Transverse colon (tissue), 4 donors: ENCODE measurements around the gene CAMTA1. TPM values are rescaled to one million over a fixed set of nuclear protein-coding genes. Genes with fewer than 3 reads are reported as not detected.

Experiments
- DNase-seq: peaks from one replicate; pipeline ENCODE4 v3.0.0-alpha.2; 2019
- H3K27ac ChIP-seq, 4 donors: fragments of 200-600 bp; sonication (generic); 2 replicates each; pipeline ENCODE4 v1.5.1; 2016 to 2018; ENCODE audit warnings: inconsistent platforms in 4 of 4
- H3K27me3 ChIP-seq: fragments of 200-600 bp; sonication (generic); 2 replicates; pipeline ENCODE4 v1.5.1; 2017; ENCODE audit warnings: inconsistent platforms
- H3K36me3 ChIP-seq, 4 donors: fragments of 200-600 bp; sonication (generic); 2 replicates each; pipeline ENCODE4 v1.5.1; 2017 to 2019; ENCODE audit warnings: inconsistent platforms in 4 of 4
- H3K4me1 ChIP-seq, 4 donors: fragments of 200-600 bp; sonication (generic); 2 replicates each; pipeline ENCODE4 v1.5.1; 2017 to 2020; ENCODE audit warnings: inconsistent platforms in 4 of 4
- H3K4me3 ChIP-seq, 4 donors: fragments of 200-600 bp; sonication (generic); 1 replicate in 1 of 4; 2 replicates in 3 of 4; pipeline versions ENCODE4 v1.5.1 to v1.6.1; 2017 to 2019; ENCODE audit warnings: inconsistent platforms in 4 of 4
- H3K9me3 ChIP-seq, 2 donors: fragments of 200-600 bp; sonication (generic); 2 replicates each; pipeline ENCODE4 v1.5.1; 2017 to 2019; ENCODE audit warnings: inconsistent platforms in 2 of 2
- EP300 ChIP-seq: sonication (generic); formaldehyde crosslinking; IDR thresholded peaks from one replicate; pipeline ENCODE4 v1.6.1; 2017; ENCODE audit warnings: antibody characterized with exemption, low read depth
- POLR2A ChIP-seq: fragments of 450-650 bp; IDR thresholded peaks from one replicate; pipeline ENCODE4 v1.6.1; 2016; ENCODE audit warnings: antibody characterized with exemption, mild to moderate bottlenecking, moderate library complexity
- POLR2AphosphoS5 ChIP-seq, 3 donors: sonication (generic); formaldehyde crosslinking; IDR thresholded peaks; one replicate each; pipeline ENCODE4 v1.6.1; 2016; ENCODE audit warnings: antibody characterized with exemption in 3 of 3
- WGBS, 2 donors: methylation state at CpG; one replicate each; pipeline ENCODE4 v1.1.5; 2018; ENCODE audit warnings: low coverage in 1 of 2; 5-methylcytosine and 5-hydroxymethylcytosine counted together
- in situ Hi-C, 4 donors: fragments of 200-750 bp; cut with MboI; loops; one replicate each; pipeline versions ENCODE4 v1.15.0 to v1.15.1; 2017; ENCODE audit warnings: low sequenced_read_pairs in 3 of 4, low pct_ligation_motif_present in 1 of 4, low pct_unique_long_range_greater_than_20kb in 1 of 4
- intact Hi-C: fragments of 100-400 bp; cut with DNase I; formaldehyde crosslinking; loops from one replicate; pipeline ENCODE4 v1.15.1; 2023; ENCODE audit warnings: low total_unique reads
- total RNA-seq, 4 donors: library from RNA; depleted of rRNA; stranded (reverse); fragments of >200 nt; gene quantifications; one replicate each; pipeline ENCODE4 v1.1.0, GENCODE V29; 2016
- TF ChIP-seq, protein P1 (sequence below), 5 experiments: fragments of 200-600 bp in 3 of 5; fragments of 450-650 bp in 2 of 5; sonication (generic) in 3 of 5; IDR thresholded peaks; 1 replicate in 2 of 5; 2 replicates in 3 of 5; pipeline ENCODE4 v1.5.1; 2016 to 2017; ENCODE audit warnings: antibody characterized with exemption in 5 of 5, inconsistent platforms in 3 of 5, mild to moderate bottlenecking in 2 of 5, moderate library complexity in 1 of 5

The CAMTA1 gene
- total RNA-seq, 4 donors from 2014 or later, result 93.8 to 268 (median 130) TPM

DNA sequence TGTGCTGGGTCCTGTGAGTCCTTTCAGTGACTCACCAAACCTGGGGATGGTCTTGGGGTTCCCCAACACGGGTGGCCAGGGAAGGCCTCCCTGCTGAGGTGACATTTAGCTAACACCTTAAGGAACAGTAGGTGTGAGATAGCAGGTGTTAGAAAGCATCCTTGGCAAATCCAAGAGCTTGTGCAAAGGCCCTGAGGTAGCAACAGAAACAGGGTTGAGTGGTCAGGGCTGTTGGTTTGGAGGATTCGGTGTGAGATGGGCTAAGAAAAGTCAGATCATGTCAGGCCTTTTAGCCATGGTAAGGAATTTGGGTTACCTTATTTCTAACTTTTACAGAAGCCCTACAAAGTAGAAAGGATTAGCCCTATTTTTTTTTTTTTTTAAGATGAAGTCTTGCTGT lies 343.0 kb downstream of the CAMTA1 start:
- WGBS, 2 donors, result 73 to 91% methylated on average over 2 of the region's 2 CpGs
- Histone ChIP-seq H3K27me3 (no peaks in the 10 kb centered on the region), H3K9me3 (no peaks in the 10 kb centered on the region), H3K36me3 (no peaks in the 10 kb centered on the region), H3K4me1 (no peaks in the 10 kb centered on the region), H3K27ac (no peak overlapping the region), H3K4me3 (no peak overlapping the region)
- in situ Hi-C loops, result no loop called here
- TF ChIP-seq POLR2AphosphoS5 (IDR thresholded peaks at IDR 0.05), result no peak
- no peak for TF ChIP-seq POLR2A
- no peak for DNase-seq
- intact Hi-C loops, result no loop called here

DNA sequence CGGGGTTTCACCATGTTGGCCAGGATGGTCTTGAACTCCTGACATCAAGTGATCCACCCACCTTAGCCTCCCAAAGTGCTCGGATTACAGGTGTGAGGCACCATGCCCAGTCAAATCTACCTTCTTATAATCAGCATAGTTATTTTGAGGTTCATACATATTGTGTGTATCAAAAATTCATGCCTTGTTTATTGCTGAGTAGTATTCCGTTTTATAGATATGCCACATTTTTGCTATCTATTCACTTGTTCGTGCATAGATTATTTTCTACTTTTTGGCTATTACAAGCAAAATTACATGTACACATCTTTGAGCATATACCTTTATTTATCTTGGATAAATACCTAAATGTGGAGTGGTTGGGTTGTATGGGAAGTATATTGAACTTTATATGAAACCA lies 344.9 kb downstream of the CAMTA1 start:
- intact Hi-C loops, result no loop called here
- 86 to 93% methylated on average over 3 to 4 of the region's 4 CpGs for WGBS, 2 donors

DNA sequence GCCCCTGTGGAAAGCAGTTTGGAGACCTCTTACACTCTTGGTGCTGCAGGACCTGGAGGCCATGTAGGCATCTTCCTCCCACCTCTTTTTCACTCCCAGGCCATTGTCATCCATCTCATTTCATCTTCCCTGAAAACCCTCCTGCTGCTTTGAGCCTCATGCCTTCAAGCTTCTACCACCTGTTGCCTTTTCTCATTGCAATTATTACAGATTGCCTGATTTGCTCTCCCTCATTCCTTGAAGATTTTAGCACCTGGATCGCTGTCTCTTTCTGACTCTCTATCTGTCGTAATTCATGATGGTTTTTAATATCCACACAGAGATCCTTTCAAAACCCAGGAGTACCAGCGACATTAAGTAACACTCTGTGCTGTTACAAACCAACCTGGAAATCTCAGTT lies 350.2 kb downstream of the CAMTA1 start:
- H3K4me1 ChIP-seq, result no peaks in the 10 kb centered on the region
- intact Hi-C loops (no loop called here), in situ Hi-C loops (no loop called here)
- DNase-seq, result no peak
- TF ChIP-seq EP300 (no peak), POLR2A (no peak), POLR2AphosphoS5 (IDR thresholded peaks at IDR 0.05) (no peak)
- TF ChIP-seq, protein P1, sequence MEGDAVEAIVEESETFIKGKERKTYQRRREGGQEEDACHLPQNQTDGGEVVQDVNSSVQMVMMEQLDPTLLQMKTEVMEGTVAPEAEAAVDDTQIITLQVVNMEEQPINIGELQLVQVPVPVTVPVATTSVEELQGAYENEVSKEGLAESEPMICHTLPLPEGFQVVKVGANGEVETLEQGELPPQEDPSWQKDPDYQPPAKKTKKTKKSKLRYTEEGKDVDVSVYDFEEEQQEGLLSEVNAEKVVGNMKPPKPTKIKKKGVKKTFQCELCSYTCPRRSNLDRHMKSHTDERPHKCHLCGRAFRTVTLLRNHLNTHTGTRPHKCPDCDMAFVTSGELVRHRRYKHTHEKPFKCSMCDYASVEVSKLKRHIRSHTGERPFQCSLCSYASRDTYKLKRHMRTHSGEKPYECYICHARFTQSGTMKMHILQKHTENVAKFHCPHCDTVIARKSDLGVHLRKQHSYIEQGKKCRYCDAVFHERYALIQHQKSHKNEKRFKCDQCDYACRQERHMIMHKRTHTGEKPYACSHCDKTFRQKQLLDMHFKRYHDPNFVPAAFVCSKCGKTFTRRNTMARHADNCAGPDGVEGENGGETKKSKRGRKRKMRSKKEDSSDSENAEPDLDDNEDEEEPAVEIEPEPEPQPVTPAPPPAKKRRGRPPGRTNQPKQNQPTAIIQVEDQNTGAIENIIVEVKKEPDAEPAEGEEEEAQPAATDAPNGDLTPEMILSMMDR (IDR thresholded peaks at IDR 0.05), result no peak
- H3K4me3 ChIP-seq, result no peak overlapping the region
- no peaks in the 10 kb centered on the region for H3K9me3 ChIP-seq
- no peak overlapping the region for H3K27ac ChIP-seq
- H3K27me3 ChIP-seq, result peaks cover 4% of the 10 kb centered on the region
- 75 to 98% methylated on average over 3 of the region's 3 CpGs for whole genome bisulfite sequencing, 2 donors
- no peaks in the 10 kb centered on the region for H3K36me3 ChIP-seq

More for the DNA sequence above, 344.9 kb downstream of the CAMTA1 start:
- in situ Hi-C loops, result no loop called here
- Histone ChIP-seq H3K4me3 (no peak overlapping the region), H3K9me3 (no peaks in the 10 kb centered on the region), H3K36me3 (no peaks in the 10 kb centered on the region), H3K4me1 (no peaks in the 10 kb centered on the region), H3K27ac (no peak overlapping the region), H3K27me3 (no peaks in the 10 kb centered on the region)
- DNase-seq, result no peak
- TF ChIP-seq POLR2AphosphoS5 (IDR thresholded peaks at IDR 0.05) (no peak), EP300 (no peak), POLR2A (no peak)
- TF ChIP-seq, protein P1 (IDR thresholded peaks at IDR 0.05), result no peak

DNA sequence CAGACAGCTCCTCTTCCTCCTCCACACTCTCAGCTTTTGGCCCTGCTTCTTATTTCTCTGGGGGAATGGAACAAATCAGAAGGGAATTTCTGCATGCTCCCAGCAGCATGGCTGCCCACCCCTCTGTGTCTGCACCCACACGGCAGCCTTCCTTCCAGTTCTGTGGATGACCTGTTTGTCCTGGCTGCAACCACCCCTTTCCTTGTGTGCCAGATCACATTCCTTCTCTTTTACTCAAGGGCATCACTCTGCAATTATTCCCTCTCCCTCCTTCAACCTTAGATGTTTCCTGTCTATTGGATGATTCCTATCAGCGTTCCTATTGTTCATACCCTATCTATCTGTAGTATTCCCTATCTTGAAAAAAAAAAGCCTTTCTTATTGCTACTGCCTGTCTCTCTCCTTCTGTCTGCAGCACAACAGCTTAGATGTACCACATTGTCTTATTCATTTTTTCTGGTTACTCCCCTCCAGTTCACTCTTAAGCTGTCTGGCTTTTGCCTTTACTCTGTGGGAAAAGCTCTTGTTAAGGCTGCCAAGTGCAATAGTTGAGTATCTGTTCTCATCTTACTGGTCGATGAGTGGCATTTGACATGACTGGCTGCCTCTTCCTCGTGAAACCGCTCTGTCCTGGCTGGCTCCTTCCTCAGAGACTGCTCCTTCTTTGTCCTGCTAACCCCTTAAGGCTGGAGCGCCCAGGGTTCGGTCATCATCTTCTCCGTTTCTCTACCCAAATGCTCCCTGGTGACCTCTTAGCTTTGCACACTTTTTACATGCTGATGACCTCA lies 351.1 kb downstream of the CAMTA1 start:
- TF ChIP-seq POLR2A (no peak), EP300 (no peak)
- TF ChIP-seq, protein P1 (IDR thresholded peaks at IDR 0.05), result no peak
- WGBS, 2 donors, result 69 to 81% methylated on average over 2 to 8 of the region's 8 CpGs
- in situ Hi-C loops, result no loop called here
- Histone ChIP-seq H3K27me3 (peaks cover 4% of the 10 kb centered on the region), H3K36me3 (no peaks in the 10 kb centered on the region), H3K4me3 (no peak overlapping the region), H3K4me1 (no peaks in the 10 kb centered on the region), H3K9me3 (no peaks in the 10 kb centered on the region), H3K27ac (no peak overlapping the region)
- DNase-seq, result no peak
- intact Hi-C loops, result no loop called here

DNA sequence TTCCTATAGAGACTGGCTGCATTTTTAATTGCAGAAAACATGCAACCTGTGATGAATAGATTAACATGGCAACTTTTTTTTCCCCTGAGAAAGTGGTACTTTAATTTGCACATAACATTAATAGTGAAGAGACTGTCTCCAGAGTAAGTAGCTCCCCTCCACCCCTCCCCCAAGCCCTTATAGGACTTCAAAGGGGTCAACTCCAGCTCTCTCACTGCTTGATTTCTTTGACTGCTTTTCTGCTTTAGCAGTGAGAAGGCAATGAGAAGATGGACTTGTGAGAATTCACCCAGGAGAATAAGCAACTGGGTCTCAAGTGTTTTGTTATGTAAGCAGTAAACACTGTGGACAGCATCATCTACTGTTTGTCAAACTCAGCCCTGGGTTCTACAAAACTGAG lies 355.0 kb downstream of the CAMTA1 start:
- intact Hi-C loops (no loop called here), in situ Hi-C loops (no loop called here)
- TF ChIP-seq EP300, result no peak
- TF ChIP-seq, protein P1 (IDR thresholded peaks at IDR 0.05), result no peak
- TF ChIP-seq POLR2AphosphoS5 (IDR thresholded peaks at IDR 0.05), result no peak
- TF ChIP-seq POLR2A, result no peak
- Histone ChIP-seq H3K36me3 (no peaks in the 10 kb centered on the region), H3K27ac (no peak overlapping the region), H3K9me3 (no peaks in the 10 kb centered on the region), H3K27me3 (peaks cover 4% of the 10 kb centered on the region), H3K4me1 (no peaks in the 10 kb centered on the region), H3K4me3 (no peak overlapping the region)
- DNase-seq, result no peak
